H1 (cell line): ENCODE measurements around the gene EZH1. TPM values are rescaled to one million over a fixed set of nuclear protein-coding genes. Genes with fewer than 3 reads are reported as not detected.

ENCODE experiments used
- BACH1 ChIP-seq: IDR thresholded peaks from 2 replicates; pipeline ENCODE4 v1.6.1; 2012; ENCODE audit warnings: low read length, improper control_type of control experiment
- BRCA1 ChIP-seq: IDR thresholded peaks from 2 replicates; pipeline ENCODE4 v1.6.1; 2012; ENCODE audit warnings: low read depth, low read length, improper control_type of control experiment
- CBX5 ChIP-seq: fragments of 300-800, 300-1000 bp; sonication (generic); IDR thresholded peaks from 2 replicates; pipeline ENCODE4 v1.7.1; 2016; ENCODE audit warnings: antibody characterized with exemption, low read length, low read depth
- CTBP2 ChIP-seq: IDR thresholded peaks from 2 replicates; pipeline ENCODE4 v1.7.0; 2011; ENCODE audit warnings: borderline replicate concordance, mild to moderate bottlenecking, moderate library complexity, mixed read lengths, low read length; ENCODE audit not compliant: insufficient read depth, insufficient read length
- EZH2 ChIP-seq: fragments of 200-600 bp; sonication (generic); IDR thresholded peaks from 2 replicates; pipeline ENCODE4 v1.7.1; 2012; ENCODE audit warnings: low read depth, mild to moderate bottlenecking, moderate library complexity, low read length, inconsistent platforms; ENCODE audit not compliant: severe bottlenecking
- KDM1A ChIP-seq: fragments of 200-600, 300-600 bp; sonication (generic); IDR thresholded peaks from 2 replicates; pipeline ENCODE4 v1.7.1; 2016; ENCODE audit warnings: mild to moderate bottlenecking, low read length, borderline replicate concordance
- KDM4A ChIP-seq: IDR thresholded peaks from one replicate; pipeline ENCODE4 v1.7.1; 2012; ENCODE audit warnings: low read depth, mild to moderate bottlenecking, moderate library complexity, low read length, inconsistent platforms; ENCODE audit not compliant: severe bottlenecking
- NRF1 ChIP-seq: IDR thresholded peaks from 2 replicates; pipeline ENCODE4 v1.6.1; 2011; ENCODE audit warnings: mild to moderate bottlenecking, low read depth, low read length, improper control_type of control experiment
- RAD21 ChIP-seq, 2 experiments: IDR thresholded peaks in 1 of 2; conservative IDR thresholded peaks in 1 of 2; 2 replicates each; pipeline ENCODE4 v1.6.1; 2011; ENCODE audit warnings: low read depth in 2 of 2, low read length in 2 of 2, improper control_type of control experiment in 1 of 2, inconsistent platforms in 1 of 2, mild to moderate bottlenecking in 1 of 2, moderate library complexity in 1 of 2
- RFX5 ChIP-seq: IDR thresholded peaks from 2 replicates; pipeline ENCODE4 v1.6.1; 2011; ENCODE audit warnings: low read depth, low read length, improper control_type of control experiment, borderline replicate concordance
- RNF2 ChIP-seq: fragments of 200-900, 300-1000 bp; sonication (generic); IDR thresholded peaks from 2 replicates; pipeline ENCODE4 v1.7.1; 2016; ENCODE audit warnings: borderline replicate concordance, low read depth, mild to moderate bottlenecking, antibody characterized with exemption, low read length; ENCODE audit not compliant: poor library complexity, severe bottlenecking; ENCODE audit errors: missing control alignments
- RXRA ChIP-seq: IDR thresholded peaks from 2 replicates; pipeline ENCODE4 v1.6.1; 2011; ENCODE audit warnings: low read depth, mild to moderate bottlenecking, low read length, moderate library complexity; ENCODE audit not compliant: insufficient read depth
- SIX5 ChIP-seq: IDR thresholded peaks from 2 replicates; pipeline ENCODE4 v1.6.1; 2011; ENCODE audit warnings: mild to moderate bottlenecking, low read depth, low read length
- SUZ12 ChIP-seq: fragments of 200-600 bp; sonication (generic); IDR thresholded peaks from 2 replicates; pipeline ENCODE4 v1.6.1; 2012; ENCODE audit warnings: mild to moderate bottlenecking, inconsistent platforms, low read length, moderate library complexity, mixed read lengths
- TCF12 ChIP-seq: IDR thresholded peaks from 2 replicates; pipeline ENCODE4 v1.6.1; 2011; ENCODE audit warnings: low read depth, mild to moderate bottlenecking, low read length
- ZNF274 ChIP-seq: IDR thresholded peaks from 2 replicates; pipeline ENCODE4 v1.7.0; 2012; ENCODE audit warnings: low read length, borderline replicate concordance; ENCODE audit errors: extremely low read depth
- polyA plus RNA-seq, 7 experiments: library from polyadenylated mRNA; depleted of rRNA in 3 of 7; stranded (reverse) in 5 of 7; unstranded in 2 of 7; fragments of >200 nt in 5 of 7; fragments of 200-250 nt in 2 of 7; gene quantifications; 1 replicate in 5 of 7; 2 replicates in 1 of 7; 4 replicates in 1 of 7; pipeline versions ENCODE4 v1.2.1 to v1.2.3, GENCODE V29; 2011 to 2013; ENCODE audit warnings: missing spikeins in 2 of 7, mixed read lengths in 2 of 7
- total RNA-seq: library from RNA; stranded (reverse); fragmentation: NEBNext Ultra II Directional; extraction: Animal tissue kit (Norgen Biotek cat#: 25700); gene quantifications from 2 replicates; pipeline ENCODE4 v1.2.1, GENCODE V29; 2021
- TF ChIP-seq, protein P1 (sequence below): IDR thresholded peaks from 2 replicates; pipeline ENCODE4 v1.6.1; 2012; ENCODE audit warnings: low read length, inconsistent platforms
- TF ChIP-seq, protein P2 (sequence below): IDR thresholded peaks from 2 replicates; pipeline ENCODE4 v1.6.1; 2011; ENCODE audit warnings: low read length, improper control_type of control experiment

The EZH1 gene
- total and polyA plus RNA-seq, 2 of the 8 experiments (the other 6 are each of a cell fraction or from before 2014, with no cell fraction given), result 17.4 to 20.8 TPM

DNA sequence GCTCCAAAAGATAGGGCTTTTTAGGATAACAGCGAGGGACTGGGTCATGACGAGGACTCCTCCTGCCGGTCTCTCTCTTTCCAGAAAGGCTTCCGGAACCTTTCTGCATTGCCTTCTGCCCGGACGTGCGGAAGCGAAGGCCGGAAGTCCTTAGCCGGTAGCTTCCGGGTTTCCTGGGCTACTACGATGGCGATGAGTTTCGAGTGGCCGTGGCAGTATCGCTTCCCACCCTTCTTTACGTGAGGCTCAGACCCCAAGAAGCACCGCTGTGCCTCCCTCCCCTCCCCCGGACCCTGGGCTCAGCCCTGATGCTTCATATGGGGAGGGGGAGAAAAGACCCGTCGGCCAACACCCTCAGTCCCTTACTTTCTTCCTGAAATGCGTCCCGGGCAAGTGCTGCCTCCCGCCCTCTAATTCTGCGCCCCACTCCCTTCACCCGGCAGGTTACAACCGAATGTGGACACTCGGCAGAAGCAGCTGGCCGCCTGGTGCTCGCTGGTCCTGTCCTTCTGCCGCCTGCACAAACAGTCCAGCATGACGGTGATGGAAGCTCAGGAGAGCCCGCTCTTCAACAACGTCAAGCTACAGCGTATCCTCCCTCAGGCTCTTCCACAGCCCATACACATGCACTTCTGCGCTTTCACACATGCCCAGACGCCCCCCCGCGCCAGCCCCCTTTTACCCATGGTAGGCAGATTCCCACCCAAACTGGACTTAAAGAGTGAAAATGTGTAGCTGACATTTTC, 28.6 kb upstream of the EZH1 start, which contains the start of gene VPS25 (continued):
- TF ChIP-seq CBX5 (no peak), BACH1 (no peak), EZH2 (no peak), RFX5 (no peak), ZNF274 (no peak), SIX5 (peak; percentile 34), RNF2 (no peak), RXRA (no peak), RAD21 (IDR thresholded peaks at IDR 0.05 in 1 of 2, conservative IDR thresholded peaks at IDR 0.05 in 1 of 2; ENCODE audit: low read depth in 2 of 2, low read length in 2 of 2) (peak in 1 of 2 experiments; percentile 21; a peak in 1 of 4 replicates), SUZ12 (no peak), CTBP2 (no peak), NRF1 (no peak), TCF12 (no peak), KDM1A (no peak), KDM4A (peak; percentile 81), BRCA1 (no peak)
- TF ChIP-seq, protein P1, sequence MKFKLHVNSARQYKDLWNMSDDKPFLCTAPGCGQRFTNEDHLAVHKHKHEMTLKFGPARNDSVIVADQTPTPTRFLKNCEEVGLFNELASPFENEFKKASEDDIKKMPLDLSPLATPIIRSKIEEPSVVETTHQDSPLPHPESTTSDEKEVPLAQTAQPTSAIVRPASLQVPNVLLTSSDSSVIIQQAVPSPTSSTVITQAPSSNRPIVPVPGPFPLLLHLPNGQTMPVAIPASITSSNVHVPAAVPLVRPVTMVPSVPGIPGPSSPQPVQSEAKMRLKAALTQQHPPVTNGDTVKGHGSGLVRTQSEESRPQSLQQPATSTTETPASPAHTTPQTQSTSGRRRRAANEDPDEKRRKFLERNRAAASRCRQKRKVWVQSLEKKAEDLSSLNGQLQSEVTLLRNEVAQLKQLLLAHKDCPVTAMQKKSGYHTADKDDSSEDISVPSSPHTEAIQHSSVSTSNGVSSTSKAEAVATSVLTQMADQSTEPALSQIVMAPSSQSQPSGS, result peak; percentile 62; the same call in 1 of the 2 replicates
- TF ChIP-seq, protein P2, sequence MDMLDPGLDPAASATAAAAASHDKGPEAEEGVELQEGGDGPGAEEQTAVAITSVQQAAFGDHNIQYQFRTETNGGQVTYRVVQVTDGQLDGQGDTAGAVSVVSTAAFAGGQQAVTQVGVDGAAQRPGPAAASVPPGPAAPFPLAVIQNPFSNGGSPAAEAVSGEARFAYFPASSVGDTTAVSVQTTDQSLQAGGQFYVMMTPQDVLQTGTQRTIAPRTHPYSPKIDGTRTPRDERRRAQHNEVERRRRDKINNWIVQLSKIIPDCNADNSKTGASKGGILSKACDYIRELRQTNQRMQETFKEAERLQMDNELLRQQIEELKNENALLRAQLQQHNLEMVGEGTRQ, result no peak
